ENCODE measurements around the gene USP21.

GRCh38 chr1:161189036-161189435, 29.7 kb downstream of the USP21 start:
- no peak for TF ChIP-seq CTCF (IDR thresholded peaks at IDR 0.05; ENCODE audit: borderline replicate concordance, extremely low read depth, low read length, poor library complexity, severe bottlenecking)
- no peak for TF ChIP-seq EZH2 (IDR thresholded peaks at IDR 0.05; ENCODE audit: borderline replicate concordance, low read depth, low read length, severe bottlenecking)
